AG04449 (cell line): ENCODE measurements around the gene NCOA7.

Experiments
- CTCF ChIA-PET: fragments of 350-600 bp; formaldehyde crosslinking; extraction: SDS; loops from one replicate; lab custom pipeline; 2021; ENCODE audit warnings: antibody characterized with exemption; lab: Yijun Ruan, JAX
- POLR2A ChIA-PET: fragments of 400-600, 350-600 bp; formaldehyde crosslinking; extraction: SDS; loops from one replicate; lab custom pipeline; 2020; ENCODE audit warnings: antibody characterized with exemption, inconsistent platforms; lab: Yijun Ruan, JAX
- DNase-seq: peaks from one replicate; pipeline ENCODE4 v3.0.0-alpha.2; 2010; ENCODE audit warnings: low read depth, low spot score
- H3K4me3 ChIP-seq: 2 replicates; pipeline ENCODE4 v1.5.1; 2011; ENCODE audit warnings: low read depth, mild to moderate bottlenecking, control low read depth, low read length
- TF ChIP-seq, protein P1 (sequence below): IDR thresholded peaks from one replicate; pipeline ENCODE4 v1.5.1; 2011; ENCODE audit warnings: mild to moderate bottlenecking, moderate library complexity, low read length, control low read depth, inconsistent platforms; ENCODE audit not compliant: insufficient read depth; ENCODE audit errors: missing control alignments

Gene NCOA7

GRCh38 chr6:125824946-125825771 lies 34.4 kb downstream of the NCOA7 start:
- ChIA-PET POLR2A (no interaction called here), CTCF (interaction anchor here (1.0 to 1.6 kb wide), 3 partner anchors 10 to 28 kb away, joined by 3 to 5 read pairs (median 3); no protein-coding TSS in a partner anchor)
- no peak for DNase-seq
- no peak overlapping the region for H3K4me3 ChIP-seq
- TF ChIP-seq, protein P1, sequence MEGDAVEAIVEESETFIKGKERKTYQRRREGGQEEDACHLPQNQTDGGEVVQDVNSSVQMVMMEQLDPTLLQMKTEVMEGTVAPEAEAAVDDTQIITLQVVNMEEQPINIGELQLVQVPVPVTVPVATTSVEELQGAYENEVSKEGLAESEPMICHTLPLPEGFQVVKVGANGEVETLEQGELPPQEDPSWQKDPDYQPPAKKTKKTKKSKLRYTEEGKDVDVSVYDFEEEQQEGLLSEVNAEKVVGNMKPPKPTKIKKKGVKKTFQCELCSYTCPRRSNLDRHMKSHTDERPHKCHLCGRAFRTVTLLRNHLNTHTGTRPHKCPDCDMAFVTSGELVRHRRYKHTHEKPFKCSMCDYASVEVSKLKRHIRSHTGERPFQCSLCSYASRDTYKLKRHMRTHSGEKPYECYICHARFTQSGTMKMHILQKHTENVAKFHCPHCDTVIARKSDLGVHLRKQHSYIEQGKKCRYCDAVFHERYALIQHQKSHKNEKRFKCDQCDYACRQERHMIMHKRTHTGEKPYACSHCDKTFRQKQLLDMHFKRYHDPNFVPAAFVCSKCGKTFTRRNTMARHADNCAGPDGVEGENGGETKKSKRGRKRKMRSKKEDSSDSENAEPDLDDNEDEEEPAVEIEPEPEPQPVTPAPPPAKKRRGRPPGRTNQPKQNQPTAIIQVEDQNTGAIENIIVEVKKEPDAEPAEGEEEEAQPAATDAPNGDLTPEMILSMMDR = no peak

- CTCF ChIA-PET = no interaction called here
- no peak overlapping the region for H3K4me3 ChIP-seq
Observed at GRCh38 chr6:125826695-125827463, 36.1 kb downstream of the NCOA7 start.

DNA sequence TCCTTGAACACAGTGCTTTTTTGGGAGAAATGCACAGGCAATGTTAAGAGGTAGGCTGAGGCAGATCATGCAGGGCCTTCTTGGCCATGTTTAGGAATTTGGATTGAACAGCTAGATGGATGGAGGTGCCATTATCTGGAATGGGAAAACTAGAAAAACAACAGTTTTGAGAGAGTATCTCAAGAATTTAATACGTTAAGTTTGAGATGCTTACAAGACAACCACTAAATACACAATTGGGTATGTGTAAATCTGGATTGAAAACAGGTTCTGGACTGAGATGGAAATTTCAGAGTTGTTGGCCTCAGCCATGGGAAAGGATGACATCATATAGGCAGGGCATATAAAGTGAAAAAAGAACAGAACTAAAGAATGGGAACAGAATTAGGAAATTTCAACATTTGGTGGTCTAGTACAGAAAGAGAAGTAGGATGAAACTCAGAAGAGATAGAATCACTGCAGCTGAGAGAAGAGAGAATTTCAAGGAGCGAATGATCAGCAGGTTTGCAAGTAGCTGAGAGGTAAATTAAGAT lies 37.1 kb downstream of the NCOA7 start:
- POLR2A ChIA-PET = interaction anchor here (0.6 kb wide), 1 partner anchor 42 kb away, joined by 3 read pairs; no protein-coding TSS in a partner anchor
- H3K4me3 ChIP-seq = no peak overlapping the region
- no peak for DNase-seq
- TF ChIP-seq, protein P1 = no peak
- CTCF ChIA-PET = no interaction called here

More at GRCh38 chr6:125826695-125827463, 36.1 kb downstream of the NCOA7 start:
- DNase-seq = no peak
- TF ChIP-seq, protein P1 = no peak
- POLR2A ChIA-PET = no interaction called here

- ChIA-PET CTCF (interaction anchor here (1.5 kb wide), 1 partner anchor 38 kb away, joined by 3 read pairs; no protein-coding TSS in a partner anchor), POLR2A (interaction anchor here (0.6 kb wide), 1 partner anchor 42 kb away, joined by 3 read pairs; no protein-coding TSS in a partner anchor)
- H3K4me3 ChIP-seq = no peak overlapping the region
- TF ChIP-seq, protein P1 = no peak
- no peak for DNase-seq
Observed at GRCh38 chr6:125828476-125829039, 37.8 kb downstream of the NCOA7 start.

DNA sequence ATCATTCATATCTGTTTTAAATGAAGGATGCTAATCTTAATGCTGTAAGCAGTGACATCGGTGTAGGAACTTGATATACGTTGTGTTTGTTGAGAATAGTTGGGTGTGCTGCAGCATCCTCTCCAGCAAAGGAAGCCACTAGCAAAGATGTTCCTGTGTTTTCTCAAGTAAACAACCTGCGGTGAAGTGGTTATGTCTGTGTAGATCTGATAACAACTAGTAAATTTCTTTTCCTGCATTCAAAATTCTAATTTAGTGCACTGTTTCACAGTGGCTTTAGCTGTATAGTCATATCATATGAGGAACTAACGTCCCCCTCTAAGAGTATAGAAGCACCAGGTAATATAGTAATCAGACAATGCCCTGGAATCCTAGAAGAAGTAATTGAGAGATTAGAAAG lies 38.7 kb downstream of the NCOA7 start:
- no peak for DNase-seq
- TF ChIP-seq, protein P1 = no peak
- no peak overlapping the region for H3K4me3 ChIP-seq
- ChIA-PET CTCF (interaction anchor here (1.5 kb wide), 1 partner anchor 39 kb away, joined by 3 read pairs; no protein-coding TSS in a partner anchor), POLR2A (no interaction called here)
